GM21381 (cell line): ENCODE data around the gene ATAD5.
A peak's percentile ranks its signal among the peaks of the same experiment; 100 is the strongest.
"Not testable (repeated sequence)": the region's sequence is repeated elsewhere in the genome, so short reads cannot be mapped to it uniquely, and the experiment has no call there.

ENCODE experiments used
- ATAC-seq: cut with Tn5 transposase; IDR thresholded peaks from one replicate; pipeline ENCODE4 v1.9.1; 2021; ENCODE audit warnings: mild to moderate bottlenecking, moderate library complexity; ENCODE audit not compliant: unreplicated experiment

Gene ATAD5

DNA sequence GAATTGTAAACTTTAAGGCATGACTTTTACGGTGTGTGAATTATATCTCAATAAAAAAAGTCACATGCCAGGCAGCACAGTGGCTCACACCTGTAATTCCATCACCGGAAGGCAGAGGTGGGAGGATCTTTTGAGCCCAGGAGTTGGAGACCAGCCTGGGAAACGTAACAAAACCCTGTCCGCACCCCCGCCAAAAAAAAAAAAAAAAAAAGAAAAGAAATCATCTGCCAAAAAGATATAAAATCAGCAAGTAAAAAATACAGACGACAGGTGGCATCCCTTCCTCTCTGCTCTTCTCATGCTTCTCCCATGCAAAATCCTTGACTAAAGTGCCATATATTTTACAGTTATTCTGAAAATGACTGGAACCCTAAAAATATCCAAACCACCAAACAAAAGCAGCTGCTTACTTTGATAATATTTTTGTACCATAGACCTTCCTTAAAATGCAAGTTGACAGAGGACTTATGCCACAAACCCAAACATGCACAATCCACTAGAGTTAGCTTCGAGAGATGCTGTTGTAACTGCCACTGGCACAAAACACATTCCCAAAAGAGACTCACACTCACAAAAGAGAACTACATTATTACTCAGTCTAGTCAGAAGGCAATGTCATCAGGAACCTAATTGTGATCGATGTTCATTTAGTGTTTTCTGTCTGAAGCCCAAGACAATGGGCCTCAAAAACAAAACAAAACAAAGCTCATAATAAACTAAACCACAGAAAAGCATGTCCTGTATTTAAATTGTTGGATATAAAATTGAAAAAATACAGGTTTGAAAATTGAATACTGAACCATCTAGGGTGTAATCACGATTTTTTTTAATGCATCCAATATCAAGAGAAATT is 9.7 kb upstream of the ATAD5 start:
- ATAC-seq = no peak

DNA sequence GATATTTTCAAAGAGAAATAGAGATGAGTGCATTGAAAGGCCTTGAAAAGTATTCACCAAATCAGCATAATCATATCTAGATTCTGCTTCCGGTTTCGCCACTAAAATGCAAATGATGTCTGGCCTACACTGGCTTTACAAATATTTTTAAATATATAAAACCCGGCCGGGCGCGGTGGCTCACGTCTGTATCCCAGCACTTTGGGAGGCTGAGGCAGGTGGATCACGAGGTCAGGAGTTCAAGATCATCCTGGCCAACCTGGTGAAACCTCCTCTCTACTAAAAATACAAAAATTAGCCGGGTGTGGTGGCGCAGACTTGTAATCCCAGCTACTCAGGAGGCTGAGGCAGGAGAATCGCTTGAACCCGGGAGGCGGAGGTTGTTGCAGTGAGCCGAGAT is 8.8 kb upstream of the ATAD5 start:
- not testable (repeated sequence) for ATAC-seq

DNA sequence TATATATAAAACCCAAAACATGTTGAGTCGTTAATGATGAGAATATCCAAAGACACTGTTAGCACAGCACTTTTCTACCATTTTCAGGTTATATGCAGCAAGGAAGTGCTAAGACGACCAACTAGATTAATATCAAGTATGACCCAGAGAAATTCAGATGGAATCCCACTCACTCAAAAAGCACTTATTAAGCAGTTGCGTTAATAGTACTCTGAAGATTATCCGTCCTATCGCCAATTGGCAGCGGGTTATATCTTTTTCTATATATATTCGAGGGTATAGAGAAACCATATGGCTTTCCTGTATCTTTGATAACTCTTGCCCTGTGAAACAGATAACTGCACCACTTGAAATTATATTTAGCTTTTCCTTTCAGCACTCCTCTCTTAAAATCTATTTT is 8.3 kb upstream of the ATAD5 start:
- ATAC-seq = no peak

DNA sequence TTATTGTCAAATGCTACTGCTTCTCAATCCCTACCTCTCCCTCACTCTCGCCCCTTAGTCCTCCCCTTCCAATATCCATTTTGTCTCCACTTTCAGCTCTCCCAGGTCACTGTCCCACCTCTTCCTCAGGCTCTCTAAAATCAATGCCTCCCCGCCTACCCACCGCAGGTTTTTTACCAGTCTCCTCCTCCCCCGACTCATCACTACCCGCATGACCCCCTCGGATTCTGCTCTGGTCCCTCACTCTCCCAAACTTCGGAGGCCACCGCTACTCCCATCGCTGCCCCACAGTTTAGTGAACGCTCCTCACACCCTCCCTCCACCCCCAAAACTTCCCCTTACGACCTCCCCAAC is 7.8 kb upstream of the ATAD5 start:
- ATAC-seq = peak; percentile 4

DNA sequence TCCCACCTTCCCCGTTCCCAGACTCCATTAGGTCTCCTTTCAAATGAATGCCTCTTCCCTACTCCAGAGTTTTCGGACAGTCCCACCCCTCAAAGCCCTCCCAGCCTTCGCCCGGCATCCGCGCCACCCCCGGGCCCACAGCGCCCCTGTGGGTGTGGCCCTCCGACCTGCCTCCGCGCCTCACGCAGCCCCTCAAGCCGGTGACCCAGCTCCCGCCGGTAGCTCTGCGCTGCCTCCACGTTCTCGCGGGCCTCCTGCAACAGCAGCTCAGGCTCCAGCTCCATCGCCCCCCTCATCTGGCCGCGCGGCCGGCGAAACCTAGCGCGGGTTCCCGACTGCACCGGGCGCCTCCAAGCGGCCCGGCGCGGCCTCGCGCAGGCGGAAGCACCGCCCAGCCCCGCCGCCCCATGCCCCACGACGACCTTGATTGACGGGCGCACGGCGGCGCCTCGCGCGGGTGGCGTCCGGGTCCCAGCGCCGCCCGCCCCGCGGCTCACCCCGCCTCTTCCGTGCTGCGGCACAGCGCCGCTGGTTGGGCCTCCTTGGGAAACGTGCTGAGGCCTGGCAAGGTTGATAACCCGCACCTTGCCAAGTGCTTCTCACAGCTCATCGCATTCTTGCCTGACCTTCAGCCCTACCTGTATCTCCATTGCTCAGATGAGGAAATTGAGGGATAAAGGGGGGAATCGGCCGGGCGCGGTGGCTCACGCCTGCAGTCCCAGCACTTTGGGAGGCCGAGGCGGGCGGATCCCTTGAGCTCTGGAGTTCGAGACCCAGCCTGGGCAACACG is 7.2 kb upstream of the ATAD5 start, which contains the start of gene CRLF3:
CRLF3 (minus strand) TSS at position 337 of the 790 bp plus-strand sequence; CDS start at position 296, 41 bp downstream.
- ATAC-seq = peak; percentile 87

DNA sequence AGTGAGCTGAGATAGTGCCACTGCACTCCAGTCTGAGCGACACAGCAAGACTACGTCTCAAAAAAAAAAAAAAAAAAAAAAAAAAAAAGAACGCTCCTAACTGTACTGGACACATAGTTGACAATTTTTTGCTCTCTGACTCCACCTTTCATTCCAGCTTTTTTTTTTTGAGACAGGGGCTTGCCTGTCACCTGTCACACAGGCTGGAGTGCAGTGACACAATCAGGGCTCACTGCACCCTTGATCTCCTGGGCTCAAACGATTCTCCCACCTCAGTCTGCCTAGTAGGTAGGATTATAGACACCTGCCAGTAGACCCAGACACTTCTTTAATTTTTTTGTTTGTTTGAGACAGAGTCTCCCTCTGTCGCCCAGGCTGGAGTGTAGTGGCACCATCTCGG is 4.7 kb upstream of the ATAD5 start:
- no peak for ATAC-seq

DNA sequence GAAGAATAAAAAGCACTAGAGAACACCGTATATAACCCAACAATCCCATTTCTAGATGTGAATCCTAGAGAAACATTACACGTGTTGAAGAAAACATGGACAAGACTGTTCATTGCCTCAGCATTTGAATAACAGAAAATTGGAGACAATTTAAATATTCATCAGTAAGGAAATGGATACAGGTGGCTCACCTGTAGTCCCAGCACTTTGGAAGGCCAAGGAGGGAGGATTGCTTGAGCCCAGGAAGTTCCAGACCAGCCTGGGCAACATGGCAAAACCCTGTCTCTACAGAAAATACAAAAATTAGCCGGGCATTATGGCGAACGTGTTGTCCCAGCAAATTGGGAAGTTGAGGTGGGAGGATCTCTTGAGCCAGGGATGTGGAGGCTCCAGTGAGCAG is 2.7 kb upstream of the ATAD5 start:
- no peak for ATAC-seq

DNA sequence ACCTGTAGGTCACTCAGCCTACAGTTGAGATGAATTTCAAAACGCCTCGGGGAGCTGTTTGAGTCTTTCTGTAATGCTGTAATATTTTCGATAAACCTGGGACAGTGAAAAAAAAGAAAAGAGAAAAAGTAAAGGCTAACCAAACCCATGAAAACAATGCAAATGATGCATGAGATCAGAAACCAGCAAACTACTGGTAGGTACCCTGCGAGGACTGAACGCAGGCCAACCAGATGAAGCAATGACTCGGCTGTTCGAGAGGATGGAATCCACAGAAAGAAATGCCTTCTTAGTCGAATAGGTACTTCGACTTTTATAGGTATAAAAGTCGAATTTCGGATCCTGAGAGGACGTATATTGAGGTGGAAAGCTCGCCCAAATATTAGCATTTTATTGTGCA is 509 bp upstream of the ATAD5 start:
- ATAC-seq = no peak

DNA sequence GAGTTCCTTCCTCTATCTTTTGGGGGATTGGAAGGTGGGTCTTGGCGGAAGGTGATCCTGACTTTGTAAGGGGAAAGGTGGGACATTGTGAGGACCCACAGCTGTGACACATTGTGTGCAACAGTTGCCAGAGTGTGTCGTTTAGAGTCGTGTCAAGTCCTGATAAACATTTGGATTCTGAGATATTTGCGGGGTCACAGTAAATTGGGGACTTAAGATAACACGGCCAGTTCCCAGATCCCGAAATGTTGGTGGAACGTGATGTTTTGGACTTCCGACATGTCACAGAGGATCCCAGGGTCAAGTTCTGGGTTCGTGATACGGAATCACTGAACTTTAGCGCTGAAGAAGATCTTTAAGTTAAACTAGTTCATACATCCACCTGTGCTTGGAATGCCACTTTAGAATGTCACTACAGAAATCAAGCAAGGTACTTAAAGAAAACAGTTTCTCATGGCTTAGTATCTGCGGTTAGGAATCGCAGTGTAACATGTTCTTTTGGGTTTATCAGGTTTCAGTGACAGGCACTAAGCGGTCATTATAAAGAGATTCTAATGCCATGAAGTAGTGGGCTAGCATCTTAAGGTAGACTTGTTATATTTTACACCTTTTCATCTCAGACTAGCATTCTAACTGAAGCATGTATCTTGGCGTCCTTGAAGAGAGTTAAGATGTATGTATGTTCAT is 815 bp downstream of the ATAD5 start:
- no peak for ATAC-seq

DNA sequence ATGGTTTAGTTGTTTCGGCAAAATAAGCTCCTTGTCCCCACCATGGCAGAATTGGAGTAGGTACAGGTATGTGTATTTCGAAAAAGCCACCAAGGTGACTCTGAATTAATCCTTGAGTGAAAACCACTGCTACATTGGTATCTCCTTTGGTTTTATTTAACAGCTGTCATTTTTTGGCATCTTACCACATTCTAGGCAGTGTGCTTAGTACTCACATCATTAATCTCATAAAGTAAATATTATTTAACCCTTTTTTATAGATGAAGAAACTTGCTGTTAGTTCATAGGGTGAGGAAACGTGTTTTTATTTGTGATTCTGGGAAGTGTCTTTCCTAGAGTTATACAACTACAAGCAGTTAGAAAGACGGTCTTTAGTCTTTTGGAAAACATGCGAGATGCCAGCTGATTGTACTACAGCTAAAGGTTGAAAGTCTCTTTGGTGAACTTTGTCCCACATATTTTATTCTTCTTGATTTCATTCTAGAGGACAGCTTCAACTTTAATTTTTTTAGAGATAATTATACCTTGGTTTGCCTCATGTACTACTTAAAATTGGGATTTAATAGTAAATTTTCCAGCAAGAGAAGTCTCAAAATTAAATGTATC is 6.5 kb downstream of the ATAD5 start:
- ATAC-seq = no peak

DNA sequence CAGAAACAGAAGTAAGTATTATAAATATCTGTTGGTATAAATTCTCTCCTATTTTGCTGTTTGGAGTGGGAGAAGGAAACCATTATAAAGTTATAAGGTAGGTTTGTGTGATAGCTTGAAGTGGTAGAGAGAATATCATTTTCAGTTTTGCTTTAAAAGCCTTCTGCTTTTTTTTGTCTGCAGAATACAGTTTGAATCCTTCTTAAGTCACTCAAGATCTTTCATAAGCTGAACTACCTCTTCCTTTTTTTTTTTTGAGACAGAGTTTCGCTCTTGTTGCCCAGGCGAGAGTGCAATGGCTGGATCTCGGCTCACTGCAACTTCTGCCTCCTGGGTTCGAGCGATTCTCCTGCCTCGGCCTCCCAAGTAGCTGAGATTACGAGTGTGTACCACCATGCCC is 9.0 kb downstream of the ATAD5 start:
- no peak for ATAC-seq

DNA sequence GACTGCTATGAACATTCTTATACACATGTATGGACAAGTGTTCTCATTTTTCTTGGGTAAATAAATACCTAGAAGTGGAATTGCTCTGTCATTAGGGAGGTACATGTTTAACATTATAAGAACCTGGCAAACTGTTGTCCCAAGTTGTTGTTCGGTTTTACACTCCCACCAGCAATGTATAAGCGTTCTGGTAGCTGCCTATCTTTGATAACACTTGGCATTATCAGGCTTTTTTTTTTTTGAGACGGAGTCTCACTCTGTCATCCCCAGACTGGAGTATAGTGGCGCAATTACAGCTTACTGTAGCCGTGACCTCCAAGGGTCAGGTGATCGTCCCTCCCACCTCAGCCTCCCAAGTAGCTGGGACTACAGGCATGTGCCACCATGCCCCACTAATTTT is 16.3 kb downstream of the ATAD5 start:
- no peak for ATAC-seq

DNA sequence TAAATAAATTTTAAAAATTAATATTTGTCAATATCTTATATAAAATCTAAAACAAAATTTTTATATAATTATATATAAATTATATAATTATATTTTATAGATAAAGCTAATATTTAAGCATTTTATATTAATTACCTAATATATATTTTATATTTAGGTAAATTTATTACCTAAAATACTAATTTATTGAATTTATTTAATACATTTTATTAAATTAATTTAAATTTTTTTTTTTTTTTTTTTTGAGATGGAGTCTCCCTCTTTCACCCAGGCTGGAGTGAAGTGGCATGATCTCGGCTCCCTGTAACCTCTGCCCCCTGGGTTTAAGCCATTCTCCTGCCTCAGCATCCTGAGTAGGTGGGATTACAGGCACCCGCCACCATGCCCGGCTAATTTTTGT is 22.4 kb downstream of the ATAD5 start:
- no peak for ATAC-seq

DNA sequence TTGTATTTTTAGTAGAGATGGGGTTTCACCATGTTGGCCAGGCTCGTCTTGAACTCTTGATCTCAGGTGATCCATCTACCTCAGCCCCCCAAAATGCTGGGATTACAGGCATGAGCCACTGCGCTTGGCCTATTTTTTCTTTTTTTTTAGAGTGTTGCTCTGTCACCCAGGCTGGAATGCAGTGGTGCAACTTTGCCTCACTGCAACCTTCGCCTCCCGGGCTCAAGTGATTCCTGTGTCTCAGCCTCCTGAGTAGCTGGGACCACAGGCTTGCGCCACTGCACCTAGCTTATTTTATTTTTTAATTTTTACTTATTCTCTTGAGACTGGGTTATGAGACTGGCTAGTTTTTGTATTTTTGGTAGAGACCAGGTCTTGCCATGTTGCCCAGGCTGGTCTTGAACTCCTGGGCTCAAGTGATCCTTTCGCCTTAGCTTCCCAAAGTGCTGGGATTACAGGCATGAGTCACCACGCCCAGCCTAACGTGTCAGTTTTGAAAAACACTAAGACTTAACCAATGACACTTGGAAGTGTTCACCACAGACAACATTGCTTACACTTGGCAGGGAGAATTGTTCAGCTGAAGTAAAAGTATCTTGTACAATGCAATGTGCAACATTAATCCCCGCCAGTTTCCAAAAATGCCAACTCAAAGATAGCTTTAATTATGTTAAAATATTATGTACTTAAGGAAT is 26.9 kb downstream of the ATAD5 start:
- ATAC-seq = no peak

DNA sequence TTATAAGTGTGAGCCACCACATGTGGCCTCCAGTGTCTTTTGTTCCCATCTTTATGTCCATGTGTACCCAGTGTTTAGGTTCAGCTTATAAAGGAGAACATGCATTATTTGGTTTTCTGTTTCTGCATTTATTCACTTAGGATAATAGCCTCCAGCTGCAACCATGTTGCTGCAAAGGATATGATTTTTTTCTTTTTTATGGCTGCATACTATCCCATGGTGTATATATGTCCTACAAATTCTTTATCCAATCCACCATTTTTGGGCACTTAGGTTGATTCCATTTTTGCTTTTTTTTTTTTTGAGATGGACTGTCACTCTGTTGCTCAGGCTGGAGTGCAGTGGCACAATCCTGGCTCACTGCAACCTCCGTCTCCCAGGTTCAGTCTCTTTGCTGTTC is 32.9 kb downstream of the ATAD5 start:
- no peak for ATAC-seq

DNA sequence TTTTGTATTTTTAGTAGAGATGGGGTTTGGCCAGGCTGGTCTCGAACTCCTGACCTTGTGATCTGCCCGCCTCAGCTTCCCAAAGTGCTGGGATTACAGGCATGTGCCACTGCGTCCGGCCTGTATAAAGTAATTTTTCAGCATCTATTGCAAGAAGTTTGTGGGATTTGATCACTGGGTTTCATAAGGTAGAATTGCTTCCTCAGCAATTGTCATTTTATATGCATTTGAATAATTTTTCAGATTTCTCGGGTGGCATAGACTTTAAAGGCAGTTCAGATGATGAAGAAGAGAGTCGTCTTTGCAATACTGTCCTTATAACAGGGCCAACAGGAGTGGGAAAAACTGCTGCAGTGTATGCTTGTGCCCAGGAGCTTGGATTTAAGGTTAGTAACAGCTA is 37.2 kb downstream of the ATAD5 start:
- ATAC-seq = no peak

DNA sequence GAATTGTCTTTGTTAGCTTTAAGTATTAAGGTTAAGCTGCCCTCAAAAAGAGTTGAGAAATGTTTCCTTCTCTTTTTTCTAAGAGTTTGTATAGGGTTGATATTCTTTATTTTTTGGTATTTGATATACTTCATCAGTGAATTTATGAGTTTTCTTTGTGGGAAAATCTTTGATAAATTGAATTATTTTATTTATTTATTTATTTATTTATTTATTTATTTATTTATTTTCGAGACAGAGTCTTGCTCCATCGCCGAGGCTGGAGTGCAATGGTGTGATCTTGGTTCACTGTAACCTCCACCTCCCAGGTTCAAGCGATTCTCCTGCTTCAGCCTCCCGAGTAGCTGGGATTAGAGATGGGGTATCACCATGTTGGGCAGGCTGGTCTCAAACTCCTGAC is 54.4 kb downstream of the ATAD5 start:
- no peak for ATAC-seq

DNA sequence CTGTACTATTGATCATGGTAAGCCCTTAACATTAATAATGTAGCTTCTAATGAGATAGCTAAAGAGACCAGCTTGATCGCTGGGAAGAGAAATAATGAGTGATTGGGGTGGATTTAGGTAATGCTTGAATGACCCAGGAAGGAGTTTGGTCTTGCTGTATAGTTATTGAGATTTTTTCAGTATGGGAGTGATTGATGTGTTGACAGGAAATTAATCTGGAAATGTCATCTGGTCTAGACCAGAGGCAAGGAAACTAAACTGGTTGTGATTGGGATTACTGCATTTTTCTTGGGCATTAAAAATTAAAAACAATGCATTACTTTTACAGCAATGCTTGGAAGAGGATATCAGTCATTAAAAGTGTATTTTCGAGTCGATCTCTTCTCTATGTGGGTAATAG is 62.5 kb downstream of the ATAD5 start:
- no peak for ATAC-seq

DNA sequence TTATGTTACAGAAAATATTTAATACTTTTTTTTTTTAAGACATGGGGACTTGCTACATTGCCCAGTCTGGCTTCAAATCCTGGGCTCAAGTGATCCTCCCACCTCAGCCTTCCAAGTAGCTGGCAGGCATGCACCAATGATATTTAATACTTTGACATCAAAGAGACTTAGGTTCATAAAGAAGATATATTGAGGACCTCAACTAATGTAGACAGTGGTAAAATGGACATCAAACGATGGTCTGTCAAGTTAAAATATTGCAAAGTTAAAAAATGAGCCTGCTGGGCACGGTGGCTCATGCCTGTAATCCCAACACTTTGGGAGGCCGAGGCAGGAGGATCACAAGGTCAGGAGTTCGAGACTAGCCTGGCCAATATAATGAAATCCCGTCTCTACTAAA is 65.5 kb downstream of the ATAD5 start:
- ATAC-seq = no peak

DNA sequence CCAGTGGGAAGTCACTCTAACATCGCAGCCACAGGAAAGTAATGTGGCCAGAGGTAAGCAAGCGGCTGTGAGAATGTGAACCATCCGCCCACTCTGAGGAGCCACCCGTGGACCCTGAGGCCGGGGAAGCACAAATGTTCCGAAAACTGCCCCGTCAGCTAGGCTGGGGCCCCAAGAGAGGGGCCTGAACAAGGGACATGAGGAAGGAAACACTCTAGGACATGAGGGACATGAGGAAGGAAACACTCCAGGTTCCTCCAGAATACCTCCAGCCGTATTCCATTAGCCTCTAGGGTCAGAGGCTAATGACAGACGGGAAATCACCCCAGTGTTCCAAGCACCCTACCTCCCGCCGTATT is 74.0 kb downstream of the ATAD5 start:
- ATAC-seq = peak; percentile 17
